OCI-LY7 (cell line): ENCODE measurements around the gene SYS1. TPM values are rescaled to one million over a fixed set of nuclear protein-coding genes. Genes with fewer than 3 reads are reported as not detected.
A peak's percentile ranks its signal among the peaks of the same experiment; 100 is the strongest.

Experiments
- BruUV-seq: library from RNA; stranded (reverse); fragments of 400-500 nt; replicated peaks from 2 replicates; lab custom pipeline; 2021; lab: Mats Ljungman, UMichigan
- CTCF ChIA-PET: fragments of 300-600 bp; sonication (Branson Sonifier 250); formaldehyde crosslinking; loops from one replicate; lab custom pipeline; 2022; ENCODE audit warnings: antibody characterized with exemption; ENCODE audit not compliant: unreplicated experiment; lab: Charles Lee
- POLR2A ChIA-PET: fragments of 300-600 bp; sonication (Branson Sonifier 250); formaldehyde crosslinking; loops from one replicate; lab custom pipeline; 2022; ENCODE audit warnings: antibody characterized with exemption; lab: Charles Lee
- DNase-seq: peaks from one replicate; pipeline ENCODE4 v3.0.0-alpha.2; 2015; ENCODE audit warnings: low spot score
- H2AFZ ChIP-seq: fragments of 200-600 bp; sonication (generic), shearing (Covaris generic); 2 replicates; pipeline ENCODE4 v1.6.1; 2014; ENCODE audit warnings: mild to moderate bottlenecking, antibody characterized with exemption, low read length, moderate library complexity
- H3K27ac ChIP-seq: fragments of 200-600 bp; sonication (generic); 2 replicates; pipeline ENCODE4 v1.5.1; 2014; ENCODE audit warnings: mixed run types, low read depth, mild to moderate bottlenecking, moderate library complexity, low read length, inconsistent platforms; ENCODE audit not compliant: poor library complexity, severe bottlenecking
- H3K36me3 ChIP-seq: fragments of 200-600 bp; sonication (generic); 2 replicates; pipeline ENCODE4 v1.6.1; 2014; ENCODE audit warnings: mild to moderate bottlenecking, antibody characterized with exemption, low read length, moderate library complexity, mixed read lengths; ENCODE audit not compliant: insufficient read depth
- H3K4me1 ChIP-seq: fragments of 200-600 bp; sonication (generic); 2 replicates; pipeline ENCODE4 v1.5.1; 2014; ENCODE audit warnings: mild to moderate bottlenecking, low read length; ENCODE audit not compliant: insufficient read depth, poor library complexity, severe bottlenecking
- H3K4me2 ChIP-seq: fragments of 200-600 bp; sonication (generic); 2 replicates; pipeline ENCODE4 v1.6.1; 2014; ENCODE audit warnings: mild to moderate bottlenecking, low read length
- H3K4me3 ChIP-seq: fragments of 200-600 bp; sonication (generic); 2 replicates; pipeline ENCODE4 v1.5.1; 2014; ENCODE audit warnings: mild to moderate bottlenecking, low read depth, low read length; ENCODE audit not compliant: poor library complexity, severe bottlenecking
- H3K79me2 ChIP-seq: fragments of 200-600 bp; sonication (generic); 2 replicates; pipeline ENCODE4 v1.6.1; 2016; ENCODE audit warnings: low read depth, mild to moderate bottlenecking, low read length, moderate library complexity, mixed read lengths; ENCODE audit not compliant: insufficient read depth
- H3K9me2 ChIP-seq: fragments of 200-600 bp; sonication (generic); 2 replicates; pipeline ENCODE4 v1.6.1; 2016; ENCODE audit warnings: mild to moderate bottlenecking, low read length, mixed read lengths; ENCODE audit not compliant: insufficient read depth
- H3K9me3 ChIP-seq: fragments of 200-600 bp; sonication (generic); 2 replicates; pipeline ENCODE4 v1.6.1; 2014; ENCODE audit warnings: mild to moderate bottlenecking, mixed run types, low read length, mixed read lengths
- H4K20me1 ChIP-seq: fragments of 200-600 bp; sonication (generic); 2 replicates; pipeline ENCODE4 v1.6.1; 2014; ENCODE audit warnings: mild to moderate bottlenecking, antibody characterized with exemption, low read length, moderate library complexity, mixed read lengths; ENCODE audit not compliant: insufficient read depth
- EZH2phosphoT487 ChIP-seq: fragments of 200-600 bp; sonication (generic); IDR thresholded peaks from 2 replicates; pipeline ENCODE4 v1.6.1; 2018; ENCODE audit warnings: low read depth, borderline replicate concordance, mild to moderate bottlenecking, mixed run types, antibody characterized with exemption, low read length, moderate library complexity, mixed read lengths
- intact Hi-C: fragments of 100-400 bp; cut with micrococcal nuclease; formaldehyde crosslinking; loops from one replicate; pipeline ENCODE4 v1.10.0; 2022; ENCODE audit not compliant: unreplicated experiment
- total RNA-seq, 2 experiments: library from RNA; depleted of rRNA in 1 of 2; stranded (reverse); fragments of >200 nt in 1 of 2; shearing (Covaris generic) in 1 of 2; gene quantifications; 2 replicates each; pipeline ENCODE4 v1.2.3, GENCODE V29; 2014 to 2022
- TF ChIP-seq, protein P1 (sequence below): fragments of 200-600 bp; sonication (generic); conservative IDR thresholded peaks from 2 replicates; pipeline ENCODE4 v1.5.1; 2014; ENCODE audit warnings: mild to moderate bottlenecking, antibody characterized with exemption, low read length, moderate library complexity, mixed read lengths

The SYS1 gene
- total RNA-seq, 2 experiments from 2014 or later, result 9.6 to 37.6 TPM

GRCh38 chr20:45373353-45374100, 10.6 kb downstream of the SYS1 start:
- Histone ChIP-seq H3K79me2 (no peaks in the 10 kb centered on the region), H2AFZ (no peak overlapping the region), H3K9me3 (no peaks in the 10 kb centered on the region), H4K20me1 (no peaks in the 10 kb centered on the region), H3K27ac (no peak overlapping the region), H3K36me3 (peaks cover 9% of the 10 kb centered on the region), H3K4me1 (peaks cover 38% of the 10 kb centered on the region), H3K9me2 (no peaks in the 10 kb centered on the region), H3K4me3 (no peak overlapping the region), H3K4me2 (peak overlapping the region; percentile 52; the same call in 1 of the 2 replicates)
- DNase-seq, result peak; percentile 83
- BruUV-seq, result no TSS peak
- ChIA-PET CTCF (interaction anchor here (0.7 to 1.4 kb wide), 6 partner anchors 11 to 76 kb away, joined by 3 to 5 read pairs (median 3); partner anchors contain the start of gene SYS1), POLR2A (interaction anchor here (1.0 kb wide), 1 partner anchor 64 kb away, joined by 4 read pairs; no protein-coding TSS in a partner anchor)
- intact Hi-C loops, result loop anchor here (1.0 kb wide), 1 partner anchor 64 kb away; no protein-coding TSS in a partner anchor
- TF ChIP-seq, protein P1, sequence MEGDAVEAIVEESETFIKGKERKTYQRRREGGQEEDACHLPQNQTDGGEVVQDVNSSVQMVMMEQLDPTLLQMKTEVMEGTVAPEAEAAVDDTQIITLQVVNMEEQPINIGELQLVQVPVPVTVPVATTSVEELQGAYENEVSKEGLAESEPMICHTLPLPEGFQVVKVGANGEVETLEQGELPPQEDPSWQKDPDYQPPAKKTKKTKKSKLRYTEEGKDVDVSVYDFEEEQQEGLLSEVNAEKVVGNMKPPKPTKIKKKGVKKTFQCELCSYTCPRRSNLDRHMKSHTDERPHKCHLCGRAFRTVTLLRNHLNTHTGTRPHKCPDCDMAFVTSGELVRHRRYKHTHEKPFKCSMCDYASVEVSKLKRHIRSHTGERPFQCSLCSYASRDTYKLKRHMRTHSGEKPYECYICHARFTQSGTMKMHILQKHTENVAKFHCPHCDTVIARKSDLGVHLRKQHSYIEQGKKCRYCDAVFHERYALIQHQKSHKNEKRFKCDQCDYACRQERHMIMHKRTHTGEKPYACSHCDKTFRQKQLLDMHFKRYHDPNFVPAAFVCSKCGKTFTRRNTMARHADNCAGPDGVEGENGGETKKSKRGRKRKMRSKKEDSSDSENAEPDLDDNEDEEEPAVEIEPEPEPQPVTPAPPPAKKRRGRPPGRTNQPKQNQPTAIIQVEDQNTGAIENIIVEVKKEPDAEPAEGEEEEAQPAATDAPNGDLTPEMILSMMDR, result peak; percentile 92
- TF ChIP-seq EZH2phosphoT487, result no peak

- TF ChIP-seq EZH2phosphoT487, result no peak
- TF ChIP-seq, protein P1, result peak; percentile 57
- no peak overlapping the region for H2AFZ ChIP-seq
- H3K4me2 ChIP-seq, result no peak overlapping the region
- no TSS peak for BruUV-seq
- no peaks in the 10 kb centered on the region for H3K9me2 ChIP-seq
- no peaks in the 10 kb centered on the region for H3K79me2 ChIP-seq
- H4K20me1 ChIP-seq, result no peaks in the 10 kb centered on the region
- H3K27ac ChIP-seq, result no peak overlapping the region
- H3K36me3 ChIP-seq, result peaks cover 9% of the 10 kb centered on the region
- intact Hi-C loops, result loop anchor here (1.0 kb wide), 1 partner anchor 63 kb away; no protein-coding TSS in a partner anchor
- ChIA-PET CTCF (interaction anchor here (0.7 to 1.4 kb wide), 5 partner anchors 11 to 76 kb away, joined by 3 to 5 read pairs (median 3); partner anchors contain the start of gene SYS1), POLR2A (interaction anchor here (1.0 kb wide), 1 partner anchor 63 kb away, joined by 4 read pairs; no protein-coding TSS in a partner anchor)
- no peak overlapping the region for H3K4me3 ChIP-seq
- no peaks in the 10 kb centered on the region for H3K9me3 ChIP-seq
- peaks cover 33% of the 10 kb centered on the region for H3K4me1 ChIP-seq
- no peak for DNase-seq
Observed at GRCh38 chr20:45374101-45374467, 11.1 kb downstream of the SYS1 start.
